ENCODE results near the gene GPR151. TPM values are rescaled to one million over a fixed set of nuclear protein-coding genes. Genes with fewer than 3 reads are reported as not detected.

GPR151 gene
- polyA plus RNA-seq, 1 donor (not counting 4 experiments of a cell fraction or from before 2014, with no cell fraction given) = not detected

DNA sequence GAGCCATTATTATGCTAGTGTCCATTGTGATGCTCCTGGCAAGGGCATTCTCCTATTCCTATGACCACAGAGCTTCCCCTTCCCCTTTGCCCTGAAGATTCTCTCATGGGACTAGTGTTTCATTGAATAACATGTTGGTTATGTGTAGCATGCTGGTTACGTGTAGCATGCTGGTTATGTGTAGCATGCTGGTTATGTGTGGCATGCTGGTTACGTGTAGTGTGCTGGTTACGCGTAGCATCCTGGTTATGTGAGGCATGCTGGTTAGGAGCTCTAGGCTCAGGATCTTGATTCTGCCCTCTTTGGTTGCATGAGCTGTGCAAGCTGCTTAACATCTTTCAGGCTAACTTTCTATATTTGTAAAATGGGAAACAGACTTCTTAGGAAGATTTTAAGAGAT, 46.5 kb upstream of the GPR151 start:
- no peak for FAIRE-seq
- Histone ChIP-seq H3K79me2 (ENCODE audit: control insufficient read depth, insufficient read depth, low read length) (no peaks in the 10 kb centered on the region), H2AFZ (ENCODE audit: control insufficient read depth, low read length) (no peak overlapping the region), H3K4me3 (ENCODE audit: control insufficient read depth in 2 of 3, extremely low read depth in 1 of 3, insufficient read depth in 2 of 3, low read depth in 1 of 3, low read length in 3 of 3) (no peak overlapping the region), H3K27ac (ENCODE audit: control insufficient read depth, insufficient read depth, low read length) (no peak overlapping the region), H4K20me1 (ENCODE audit: control insufficient read depth, extremely low read depth, insufficient read depth, low read length) (no peaks in the 10 kb centered on the region), H3K4me2 (ENCODE audit: control insufficient read depth, extremely low read depth, insufficient read depth, low read depth, low read length) (no peak overlapping the region), H3K27me3 (ENCODE audit: control insufficient read depth, extremely low read depth, insufficient read depth, low read length) (no peaks in the 10 kb centered on the region), H3K4me1 (ENCODE audit: control insufficient read depth, extremely low read depth, insufficient read depth, low read length) (peaks cover 5% of the 10 kb centered on the region), H3K9me3 (ENCODE audit: control insufficient read depth, low read depth, low read length) (no peaks in the 10 kb centered on the region), H3K9ac (ENCODE audit: control insufficient read depth, extremely low read depth, insufficient read depth, low read length) (no peak overlapping the region), H3K9me1 (ENCODE audit: control insufficient read depth, extremely low read depth, insufficient read depth, low read length) (no peaks in the 10 kb centered on the region), H3K36me3 (ENCODE audit: control insufficient read depth in 2 of 2, extremely low read depth in 1 of 2, insufficient read depth in 2 of 2, low read length in 2 of 2) (no peaks in the 10 kb centered on the region)
- TF ChIP-seq, protein P1, sequence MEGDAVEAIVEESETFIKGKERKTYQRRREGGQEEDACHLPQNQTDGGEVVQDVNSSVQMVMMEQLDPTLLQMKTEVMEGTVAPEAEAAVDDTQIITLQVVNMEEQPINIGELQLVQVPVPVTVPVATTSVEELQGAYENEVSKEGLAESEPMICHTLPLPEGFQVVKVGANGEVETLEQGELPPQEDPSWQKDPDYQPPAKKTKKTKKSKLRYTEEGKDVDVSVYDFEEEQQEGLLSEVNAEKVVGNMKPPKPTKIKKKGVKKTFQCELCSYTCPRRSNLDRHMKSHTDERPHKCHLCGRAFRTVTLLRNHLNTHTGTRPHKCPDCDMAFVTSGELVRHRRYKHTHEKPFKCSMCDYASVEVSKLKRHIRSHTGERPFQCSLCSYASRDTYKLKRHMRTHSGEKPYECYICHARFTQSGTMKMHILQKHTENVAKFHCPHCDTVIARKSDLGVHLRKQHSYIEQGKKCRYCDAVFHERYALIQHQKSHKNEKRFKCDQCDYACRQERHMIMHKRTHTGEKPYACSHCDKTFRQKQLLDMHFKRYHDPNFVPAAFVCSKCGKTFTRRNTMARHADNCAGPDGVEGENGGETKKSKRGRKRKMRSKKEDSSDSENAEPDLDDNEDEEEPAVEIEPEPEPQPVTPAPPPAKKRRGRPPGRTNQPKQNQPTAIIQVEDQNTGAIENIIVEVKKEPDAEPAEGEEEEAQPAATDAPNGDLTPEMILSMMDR (optimal IDR thresholded peaks at IDR 0.05 in 1 of 3, IDR thresholded peaks at IDR 0.05 in 1 of 3, conservative IDR thresholded peaks at IDR 0.05 in 1 of 3; ENCODE audit: extremely low read depth in 1 of 3, insufficient read depth in 2 of 3, low read length in 3 of 3) = no peak
- no peak for TF ChIP-seq EZH2 (IDR thresholded peaks at IDR 0.05; ENCODE audit: low read length)
- DNase-seq (ENCODE audit: low read depth, low spot score) = no peak
- dilution Hi-C loops (cut with MboI; ENCODE audit: extremely low pct_ligation_motif_present, low sequenced_read_pairs) = no loop called here

DNA sequence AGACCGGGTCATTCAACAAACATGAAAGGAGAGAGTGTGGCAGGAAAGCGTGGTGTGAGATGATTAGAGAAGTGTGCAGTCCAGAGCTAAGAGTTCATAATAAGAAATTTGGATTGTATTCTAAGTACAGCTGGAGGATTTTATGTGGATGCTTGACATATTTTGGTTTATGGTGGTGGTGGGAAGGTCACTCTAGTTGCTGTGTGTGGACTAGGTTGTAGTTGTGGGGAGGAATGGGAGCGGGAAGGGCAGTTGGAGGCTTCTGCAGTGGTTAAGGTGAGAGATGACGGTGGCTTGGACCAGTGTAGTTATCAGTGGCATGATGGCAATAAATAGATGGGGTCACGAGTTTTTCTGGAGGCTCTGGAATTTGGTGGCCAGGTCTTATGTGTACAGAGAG, 45.7 kb upstream of the GPR151 start:
- H3K4me2 ChIP-seq (ENCODE audit: control insufficient read depth, extremely low read depth, insufficient read depth, low read depth, low read length) = no peak overlapping the region
- DNase-seq (ENCODE audit: low read depth, low spot score) = no peak
- H3K9me3 ChIP-seq (ENCODE audit: control insufficient read depth, low read depth, low read length) = no peaks in the 10 kb centered on the region
- dilution Hi-C loops (cut with MboI; ENCODE audit: extremely low pct_ligation_motif_present, low sequenced_read_pairs) = no loop called here
- FAIRE-seq = no peak
- H3K4me1 ChIP-seq (ENCODE audit: control insufficient read depth, extremely low read depth, insufficient read depth, low read length) = peaks cover 5% of the 10 kb centered on the region
- H2AFZ ChIP-seq (ENCODE audit: control insufficient read depth, low read length) = no peak overlapping the region
- H3K36me3 ChIP-seq (ENCODE audit: control insufficient read depth in 2 of 2, extremely low read depth in 1 of 2, insufficient read depth in 2 of 2, low read length in 2 of 2) = no peaks in the 10 kb centered on the region
- H3K9ac ChIP-seq (ENCODE audit: control insufficient read depth, extremely low read depth, insufficient read depth, low read length) = no peak overlapping the region
- H4K20me1 ChIP-seq (ENCODE audit: control insufficient read depth, extremely low read depth, insufficient read depth, low read length) = no peaks in the 10 kb centered on the region
- TF ChIP-seq, protein P1 (optimal IDR thresholded peaks at IDR 0.05 in 1 of 3, IDR thresholded peaks at IDR 0.05 in 1 of 3, conservative IDR thresholded peaks at IDR 0.05 in 1 of 3; ENCODE audit: extremely low read depth in 1 of 3, insufficient read depth in 2 of 3, low read length in 3 of 3) = no peak
- no peak for TF ChIP-seq EZH2 (IDR thresholded peaks at IDR 0.05; ENCODE audit: low read length)
- no peaks in the 10 kb centered on the region for H3K27me3 ChIP-seq (ENCODE audit: control insufficient read depth, extremely low read depth, insufficient read depth, low read length)
- H3K79me2 ChIP-seq (ENCODE audit: control insufficient read depth, insufficient read depth, low read length) = no peaks in the 10 kb centered on the region
- no peak overlapping the region for H3K27ac ChIP-seq (ENCODE audit: control insufficient read depth, insufficient read depth, low read length)
- H3K4me3 ChIP-seq (ENCODE audit: control insufficient read depth in 2 of 3, extremely low read depth in 1 of 3, insufficient read depth in 2 of 3, low read depth in 1 of 3, low read length in 3 of 3) = no peak overlapping the region
- no peaks in the 10 kb centered on the region for H3K9me1 ChIP-seq (ENCODE audit: control insufficient read depth, extremely low read depth, insufficient read depth, low read length)
